Activated T-helper 9 cell treated with anti-CD3 and anti-CD28 coated beads, Interleukin-2, amount 50 U/mL, for 16 hours (primary cell): ENCODE measurements around the gene OR4C15.

Source experiments
- DNase-seq: peaks from one replicate; pipeline ENCODE4 v3.0.0-alpha.2; 2020; ENCODE audit warnings: low read depth

The OR4C15 gene

DNA sequence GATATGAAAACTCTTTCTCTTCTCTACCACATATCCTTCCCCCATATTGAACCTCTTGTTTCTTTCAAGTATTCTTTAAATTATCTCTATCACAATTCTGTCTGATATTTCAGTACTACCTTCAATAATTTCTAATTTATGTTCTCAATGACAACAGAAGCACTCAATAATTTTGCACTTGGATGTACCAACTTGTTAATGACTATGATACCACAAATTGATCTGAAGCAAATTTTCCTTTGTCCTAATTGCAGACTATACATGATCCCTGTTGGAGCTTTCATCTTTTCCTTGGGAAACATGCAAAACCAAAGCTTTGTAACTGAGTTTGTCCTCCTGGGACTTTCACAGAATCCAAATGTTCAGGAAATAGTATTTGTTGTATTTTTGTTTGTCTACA lies at the start of gene OR4C15:
Gene OR4C15, plus strand, starts transcription at position 301 of the 400 bp plus-strand sequence. Its CDS starts 0 bp downstream, at position 301.
- DNase-seq = no peak

DNA sequence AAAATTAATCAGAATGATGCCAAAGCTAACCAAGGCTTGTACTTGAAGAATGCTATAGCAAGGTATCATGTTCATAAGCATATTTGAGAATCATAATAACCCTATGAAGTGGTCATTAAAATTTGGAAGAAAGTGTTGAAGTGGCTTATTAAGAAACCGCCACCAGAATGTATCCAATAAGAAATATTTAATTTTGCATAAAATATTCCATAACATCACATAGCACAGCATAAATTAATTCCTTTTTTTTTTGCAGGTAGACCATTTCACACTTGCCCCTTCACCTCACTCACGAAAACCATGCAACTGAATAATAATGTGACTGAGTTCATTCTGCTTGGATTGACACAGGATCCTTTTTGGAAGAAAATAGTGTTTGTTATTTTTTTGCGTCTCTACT lies 17.6 kb downstream of the OR4C15 start, which contains the start of gene OR4C16:
Gene OR4C16, plus strand, starts transcription at position 301 of the 400 bp plus-strand sequence. Its CDS starts 0 bp downstream, at position 301.
- no peak for DNase-seq

DNA sequence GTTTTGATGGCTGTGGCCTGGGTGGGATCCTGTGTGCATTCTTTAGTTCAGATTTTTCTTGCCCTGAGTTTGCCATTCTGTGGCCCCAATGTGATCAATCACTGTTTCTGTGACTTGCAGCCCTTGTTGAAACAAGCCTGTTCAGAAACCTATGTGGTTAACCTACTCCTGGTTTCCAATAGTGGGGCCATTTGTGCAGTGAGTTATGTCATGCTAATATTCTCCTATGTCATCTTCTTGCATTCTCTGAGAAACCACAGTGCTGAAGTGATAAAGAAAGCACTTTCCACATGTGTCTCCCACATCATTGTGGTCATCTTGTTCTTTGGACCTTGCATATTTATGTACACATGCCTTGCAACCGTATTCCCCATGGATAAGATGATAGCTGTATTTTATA lies 18.3 kb downstream of the OR4C15 start:
- no peak for DNase-seq
